ENCODE measurements around the gene SLAMF1. TPM values are rescaled to one million over a fixed set of nuclear protein-coding genes. Genes with fewer than 3 reads are reported as not detected.

The SLAMF1 gene
- total RNA-seq, 1 donor from 2014 or later: 6.9 TPM

GRCh38 chr1:160581961-160582360, 64.9 kb downstream of the SLAMF1 start:
- intact Hi-C loops (cut with DNase I): no loop called here
- H3K36me3 ChIP-seq: no peaks in the 10 kb centered on the region
- H3K4me3 ChIP-seq: no peak overlapping the region
- H3K9me3 ChIP-seq: no peaks in the 10 kb centered on the region
- no peaks in the 10 kb centered on the region for H3K27me3 ChIP-seq
- no peak for TF ChIP-seq POLR2A (IDR thresholded peaks at IDR 0.05)
- TF ChIP-seq, protein P1, sequence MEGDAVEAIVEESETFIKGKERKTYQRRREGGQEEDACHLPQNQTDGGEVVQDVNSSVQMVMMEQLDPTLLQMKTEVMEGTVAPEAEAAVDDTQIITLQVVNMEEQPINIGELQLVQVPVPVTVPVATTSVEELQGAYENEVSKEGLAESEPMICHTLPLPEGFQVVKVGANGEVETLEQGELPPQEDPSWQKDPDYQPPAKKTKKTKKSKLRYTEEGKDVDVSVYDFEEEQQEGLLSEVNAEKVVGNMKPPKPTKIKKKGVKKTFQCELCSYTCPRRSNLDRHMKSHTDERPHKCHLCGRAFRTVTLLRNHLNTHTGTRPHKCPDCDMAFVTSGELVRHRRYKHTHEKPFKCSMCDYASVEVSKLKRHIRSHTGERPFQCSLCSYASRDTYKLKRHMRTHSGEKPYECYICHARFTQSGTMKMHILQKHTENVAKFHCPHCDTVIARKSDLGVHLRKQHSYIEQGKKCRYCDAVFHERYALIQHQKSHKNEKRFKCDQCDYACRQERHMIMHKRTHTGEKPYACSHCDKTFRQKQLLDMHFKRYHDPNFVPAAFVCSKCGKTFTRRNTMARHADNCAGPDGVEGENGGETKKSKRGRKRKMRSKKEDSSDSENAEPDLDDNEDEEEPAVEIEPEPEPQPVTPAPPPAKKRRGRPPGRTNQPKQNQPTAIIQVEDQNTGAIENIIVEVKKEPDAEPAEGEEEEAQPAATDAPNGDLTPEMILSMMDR (IDR thresholded peaks at IDR 0.05): no peak
- no peak for TF ChIP-seq POLR2AphosphoS5 (IDR thresholded peaks at IDR 0.05; ENCODE audit: insufficient read depth in 1 of 2, low read depth in 1 of 2)
- H3K4me1 ChIP-seq: no peaks in the 10 kb centered on the region
- DNase-seq (ENCODE audit: extremely low spot score in 2 of 2): no peak
- no peak overlapping the region for H3K27ac ChIP-seq

- DNase-seq (ENCODE audit: extremely low spot score in 2 of 2): no peak
- no peaks in the 10 kb centered on the region for H3K36me3 ChIP-seq
- TF ChIP-seq POLR2AphosphoS5 (IDR thresholded peaks at IDR 0.05; ENCODE audit: insufficient read depth in 1 of 2, low read depth in 1 of 2) (no peak), POLR2A (IDR thresholded peaks at IDR 0.05) (no peak)
- TF ChIP-seq, protein P1 (IDR thresholded peaks at IDR 0.05): no peak
- H3K4me1 ChIP-seq: no peaks in the 10 kb centered on the region
- no peaks in the 10 kb centered on the region for H3K9me3 ChIP-seq
- H3K27me3 ChIP-seq: no peaks in the 10 kb centered on the region
- H3K4me3 ChIP-seq: no peak overlapping the region
- H3K27ac ChIP-seq: no peak overlapping the region
- intact Hi-C loops (cut with DNase I): no loop called here
Observed at GRCh38 chr1:160580221-160580812, 66.5 kb downstream of the SLAMF1 start.

- Histone ChIP-seq H3K4me1 (no peaks in the 10 kb centered on the region), H3K4me3 (peak within 1 kb of the TSS; percentile 5 to 19), H3K27me3 (no peaks in the 10 kb centered on the region), H3K36me3 (no peaks in the 10 kb centered on the region), H3K9me3 (no peaks in the 10 kb centered on the region), H3K27ac (no peak within 1 kb of the TSS)
- TF ChIP-seq POLR2AphosphoS5 (IDR thresholded peaks at IDR 0.05; ENCODE audit: insufficient read depth in 1 of 2, low read depth in 1 of 2): no peak
- TF ChIP-seq, protein P1 (IDR thresholded peaks at IDR 0.05): no peak
- TF ChIP-seq POLR2A (IDR thresholded peaks at IDR 0.05): no peak
- intact Hi-C loops (cut with DNase I): no loop called here
- DNase-seq (ENCODE audit: extremely low spot score in 2 of 2): no peak
Observed at GRCh38 chr1:160579216-160579701, 67.6 kb downstream of the SLAMF1 start, which contains the start of gene CD84. Gene CD84, minus strand, starts transcription at chr1:160579496. Its CDS starts 59 bp downstream, at chr1:160579437.

GRCh38 chr1:160578525-160579191, 68.2 kb downstream of the SLAMF1 start:
- H3K4me3 ChIP-seq: peak overlapping the region; percentile 5 to 19
- H3K27ac ChIP-seq: no peak overlapping the region
- H3K27me3 ChIP-seq: no peaks in the 10 kb centered on the region
- no peaks in the 10 kb centered on the region for H3K36me3 ChIP-seq
- no peak for DNase-seq (ENCODE audit: extremely low spot score in 2 of 2)
- TF ChIP-seq, protein P1 (IDR thresholded peaks at IDR 0.05): no peak
- TF ChIP-seq POLR2AphosphoS5 (IDR thresholded peaks at IDR 0.05; ENCODE audit: insufficient read depth in 1 of 2, low read depth in 1 of 2) (no peak), POLR2A (IDR thresholded peaks at IDR 0.05) (no peak)
- intact Hi-C loops (cut with DNase I): no loop called here
- H3K9me3 ChIP-seq: no peaks in the 10 kb centered on the region
- no peaks in the 10 kb centered on the region for H3K4me1 ChIP-seq

DNA sequence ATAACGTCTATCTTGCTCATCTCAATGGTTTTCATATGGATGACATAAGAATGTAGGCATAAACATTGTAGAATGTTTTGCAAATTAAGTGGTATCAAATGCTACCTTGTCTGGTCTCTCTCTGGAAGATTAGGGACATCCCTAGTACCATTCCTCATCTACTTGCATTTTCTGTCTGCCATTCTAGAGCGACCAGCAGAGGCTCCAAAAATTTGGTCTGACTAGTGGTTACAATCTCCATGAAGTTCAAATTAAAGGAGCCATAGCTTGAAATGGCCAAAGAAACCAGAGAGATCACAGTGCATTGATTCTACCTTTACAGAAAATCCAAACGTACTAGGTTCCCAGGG, 68.7 kb downstream of the SLAMF1 start:
- Histone ChIP-seq H3K9me3 (no peaks in the 10 kb centered on the region), H3K27ac (no peak overlapping the region), H3K4me1 (no peaks in the 10 kb centered on the region), H3K36me3 (no peaks in the 10 kb centered on the region), H3K4me3 (no peak overlapping the region), H3K27me3 (no peaks in the 10 kb centered on the region)
- DNase-seq (ENCODE audit: extremely low spot score in 2 of 2): no peak
- intact Hi-C loops (cut with DNase I): no loop called here
- TF ChIP-seq POLR2AphosphoS5 (IDR thresholded peaks at IDR 0.05; ENCODE audit: insufficient read depth in 1 of 2, low read depth in 1 of 2) (no peak), POLR2A (IDR thresholded peaks at IDR 0.05) (no peak)
- TF ChIP-seq, protein P1 (IDR thresholded peaks at IDR 0.05): no peak

Data from vagina (tissue), 2 donors.